CD4-positive, alpha-beta T cell treated with Interleukin-6 for 4 hours (primary cell): ENCODE results near the gene ATAD2B.
"Not testable (repeated sequence)": the region's sequence is repeated elsewhere in the genome, so short reads cannot be mapped to it uniquely, and the experiment has no call there.

ENCODE experiments used
- DNase-seq: peaks from one replicate; pipeline ENCODE4 v3.0.0-alpha.2; 2020; ENCODE audit warnings: mixed read lengths

Gene ATAD2B

DNA sequence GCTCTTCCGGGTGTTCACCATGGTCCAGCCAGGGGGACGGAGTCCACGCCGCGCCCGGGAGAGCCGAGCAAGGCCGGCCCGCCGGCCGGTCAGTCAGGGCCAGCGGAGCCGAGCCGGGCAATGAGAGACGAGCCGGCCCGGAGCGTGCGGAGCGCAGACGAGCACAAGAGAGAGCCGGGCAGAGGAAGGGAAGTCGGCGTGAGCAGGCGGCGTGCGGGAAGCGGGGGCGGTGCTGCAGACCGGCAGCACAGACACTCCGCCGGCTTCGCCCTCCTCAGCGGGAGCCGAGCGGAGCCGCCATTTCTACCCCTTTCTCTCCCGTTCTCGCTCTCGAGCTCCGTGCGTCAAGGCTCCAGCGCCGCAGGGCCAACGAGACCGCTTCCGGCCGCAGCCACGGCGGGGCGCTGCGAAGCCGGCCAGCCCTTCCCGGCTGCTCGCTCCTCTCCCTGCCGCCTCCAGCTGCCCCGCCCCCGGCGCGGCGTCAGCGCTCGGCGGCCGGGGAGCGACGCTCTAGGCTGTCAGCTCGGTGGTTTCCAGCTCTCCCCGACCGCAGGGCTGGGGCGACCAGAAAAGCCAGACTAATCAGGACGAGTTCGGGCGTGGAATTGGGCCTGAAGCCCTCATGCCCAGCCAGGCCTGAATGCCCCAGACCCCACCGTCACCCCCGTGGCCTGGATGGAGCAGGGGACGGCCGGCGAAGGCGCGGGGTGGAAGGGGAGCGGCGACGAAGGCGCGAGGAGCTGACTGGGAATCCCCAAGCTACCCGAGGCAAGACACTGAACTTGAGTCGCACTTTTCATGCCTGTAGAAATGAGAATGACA lies at the start of gene ATAD2B:
Gene ATAD2B, minus strand, starts transcription at position 374 of the 822 bp plus-strand sequence. Its CDS starts 353 bp downstream, at position 21.
- peak; percentile 93 for DNase-seq

DNA sequence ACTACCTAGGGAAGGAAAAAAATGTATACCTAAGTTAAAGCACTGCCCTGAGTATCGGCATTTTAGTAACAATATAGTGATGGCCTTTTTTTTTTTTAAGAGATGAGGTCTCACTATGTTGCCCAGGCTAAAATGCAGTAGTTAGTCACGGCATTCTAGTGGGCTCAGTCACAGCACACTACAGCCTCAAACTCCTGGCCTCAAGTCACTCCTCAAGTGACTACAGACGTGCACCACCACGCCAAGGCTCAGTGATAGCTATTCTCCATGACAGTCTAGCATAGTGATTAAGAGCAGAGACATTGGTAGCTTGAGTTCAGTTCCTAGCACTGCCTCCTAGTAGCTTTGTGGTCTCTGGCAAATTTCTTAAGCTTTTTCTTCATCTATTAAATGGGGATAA lies 40.9 kb upstream of the ATAD2B start:
- no peak for DNase-seq

DNA sequence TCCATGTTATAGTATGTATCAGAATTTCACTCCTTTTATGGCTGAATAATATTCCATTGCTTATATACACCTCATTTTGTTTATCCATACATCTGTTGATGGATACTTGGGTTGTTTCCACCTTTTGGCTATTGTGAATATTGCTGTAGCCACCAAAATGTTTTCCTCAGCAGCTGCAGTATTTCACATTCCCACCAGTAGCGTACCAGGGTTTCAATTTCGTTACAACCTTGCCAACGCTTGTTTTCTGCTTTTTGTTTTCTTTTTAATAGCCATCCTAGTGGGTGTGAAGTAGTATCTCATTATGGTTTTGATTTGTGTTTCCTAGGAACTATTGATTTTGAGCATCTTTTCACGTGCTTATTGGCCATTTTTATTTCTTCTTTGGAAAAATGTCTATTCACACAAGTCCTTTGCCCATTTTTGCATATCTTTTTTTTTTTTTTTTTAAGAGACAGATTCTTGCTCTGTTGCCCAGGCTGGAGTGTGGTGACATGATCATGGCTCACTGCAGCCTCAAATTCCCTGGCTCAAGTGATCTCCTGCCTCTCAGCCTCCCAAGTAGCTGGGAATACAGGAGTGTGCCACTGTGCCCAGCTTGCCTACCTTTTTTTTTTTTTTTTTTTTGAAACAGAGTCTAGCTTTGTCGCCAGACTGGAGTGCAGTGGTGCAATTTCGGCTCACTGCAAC lies 27.5 kb upstream of the ATAD2B start:
- no peak for DNase-seq

DNA sequence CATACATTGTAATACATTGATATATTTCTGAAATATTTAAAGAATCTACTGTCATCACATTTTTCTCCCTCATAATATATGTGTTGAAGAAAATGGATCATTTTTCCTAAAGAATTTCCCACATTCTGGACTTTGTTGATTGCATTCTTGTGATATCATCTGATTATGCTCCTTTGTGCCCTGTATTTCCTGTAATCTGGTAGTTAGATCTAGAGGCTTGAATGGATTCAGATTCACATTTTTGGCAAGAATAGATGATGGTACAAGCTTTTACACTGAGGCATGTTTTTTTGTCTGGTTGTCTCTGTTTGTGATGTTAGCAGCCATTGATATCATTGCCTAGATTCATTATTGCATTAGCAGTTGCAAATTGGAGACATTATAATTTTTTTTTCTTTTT lies 26.7 kb upstream of the ATAD2B start:
- DNase-seq: no peak

DNA sequence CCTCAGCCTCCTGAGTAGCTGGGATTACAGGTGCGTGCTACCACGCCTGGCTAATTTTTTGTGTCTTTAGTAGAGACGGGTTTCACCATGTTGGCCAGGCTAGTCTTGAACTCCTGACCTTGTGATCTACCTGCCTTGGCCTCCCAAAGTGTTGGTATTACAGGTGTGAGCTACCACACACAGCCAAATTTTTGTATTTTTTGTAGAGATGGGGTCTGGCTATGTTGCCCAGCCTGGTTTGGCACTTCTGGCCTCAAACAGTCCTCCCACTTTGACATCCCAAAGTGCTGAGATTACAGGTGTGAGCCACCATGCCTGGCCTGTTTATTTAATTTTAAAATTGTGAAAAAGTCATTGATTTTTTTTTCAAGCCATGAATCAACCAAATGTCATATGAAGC lies 25.6 kb upstream of the ATAD2B start:
- DNase-seq: not testable (repeated sequence)

DNA sequence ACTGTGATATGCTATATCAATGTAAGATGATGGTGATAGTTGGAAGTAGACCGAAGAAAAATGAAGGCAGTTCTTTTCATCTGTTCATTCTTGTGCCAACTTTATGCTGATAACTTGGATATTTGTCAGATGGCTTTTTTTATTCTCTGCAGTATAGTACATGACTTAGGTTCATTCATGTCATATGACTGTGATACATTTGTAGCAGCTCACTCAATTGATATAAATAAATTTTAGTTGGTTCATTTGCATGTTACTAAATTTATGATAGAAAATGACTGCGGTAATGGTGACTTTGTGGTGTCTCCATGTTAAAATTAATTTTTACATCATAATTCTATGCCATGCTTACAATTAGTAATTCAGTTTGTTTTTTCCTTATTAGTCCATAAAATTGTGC lies 20.4 kb upstream of the ATAD2B start:
- DNase-seq: no peak

DNA sequence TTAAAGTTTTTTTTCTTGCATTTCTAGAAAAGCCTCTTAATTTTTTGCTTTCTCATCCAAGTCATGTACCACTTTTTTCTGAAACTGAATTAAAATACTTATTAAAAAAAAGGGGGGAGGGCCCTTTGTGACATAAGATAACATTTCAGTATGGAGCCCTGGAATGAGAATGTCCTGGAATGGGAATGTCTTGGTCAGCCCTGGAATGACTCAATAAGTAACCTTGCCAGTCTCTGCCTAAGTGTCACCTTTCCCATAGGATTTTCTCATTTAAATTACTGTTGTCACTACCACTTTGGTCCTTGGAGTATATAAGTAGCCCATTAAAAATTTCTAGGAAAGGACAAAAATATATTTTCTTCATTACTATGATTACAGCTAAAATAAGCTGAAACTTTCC lies 18.1 kb upstream of the ATAD2B start:
- no peak for DNase-seq

DNA sequence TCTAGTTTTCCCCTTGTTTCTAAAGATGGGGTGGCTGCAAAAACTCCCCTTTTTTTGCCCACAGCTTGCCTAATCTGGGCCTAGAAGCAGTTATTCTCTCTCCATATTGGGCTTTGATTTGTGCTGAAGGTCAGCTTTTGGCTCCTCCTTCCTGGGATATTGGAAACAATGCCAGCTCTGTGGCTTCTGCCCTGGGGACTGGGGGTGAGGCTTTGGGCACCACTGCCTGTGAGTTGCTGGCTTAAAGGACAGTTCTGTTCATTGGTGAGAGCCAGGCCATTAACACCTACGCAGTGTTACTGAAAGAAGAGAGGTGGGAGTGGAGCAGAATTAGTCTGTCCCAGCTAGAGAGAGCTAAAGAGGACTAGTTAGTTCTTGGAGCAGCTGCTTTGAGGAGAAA lies 17.6 kb upstream of the ATAD2B start:
- no peak for DNase-seq

DNA sequence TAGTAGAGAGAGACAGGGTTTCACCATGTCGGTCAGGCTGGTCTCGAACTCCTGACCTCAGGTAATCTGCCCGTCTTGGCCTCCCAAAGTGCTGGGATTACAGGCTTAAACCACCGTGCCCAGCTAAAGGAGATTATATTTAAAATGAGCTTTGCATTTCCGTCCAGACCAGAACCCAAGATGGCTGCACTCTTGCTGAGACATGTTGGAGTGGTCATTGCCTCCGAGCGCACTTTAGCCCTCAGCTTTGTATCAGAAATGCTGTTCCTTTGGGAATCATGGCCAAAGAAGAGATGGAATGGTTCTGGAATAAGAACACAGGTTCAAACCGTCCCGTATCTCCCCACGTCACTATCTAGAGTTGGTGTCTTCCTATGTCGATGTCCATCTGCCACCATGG lies 16.7 kb upstream of the ATAD2B start:
- no peak for DNase-seq

DNA sequence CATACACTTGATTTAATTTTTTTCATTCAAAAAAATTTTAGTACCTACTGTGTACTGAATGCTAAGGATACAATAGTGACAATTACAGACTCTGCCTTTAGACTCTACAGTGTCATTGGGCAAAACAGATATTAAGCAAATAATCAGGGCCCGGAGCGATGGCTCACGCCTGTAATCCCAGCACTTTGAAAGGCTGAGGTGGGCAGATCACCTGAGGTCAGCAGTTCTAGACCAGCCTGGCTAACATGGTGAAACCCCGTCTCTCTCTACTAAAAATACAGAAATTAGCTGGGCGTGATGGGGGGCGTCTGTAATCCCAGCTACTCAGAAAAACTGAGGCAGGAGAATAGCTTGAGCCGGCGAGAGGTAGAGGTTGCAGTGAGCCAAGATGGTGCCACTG lies 14.7 kb upstream of the ATAD2B start:
- DNase-seq: no peak

DNA sequence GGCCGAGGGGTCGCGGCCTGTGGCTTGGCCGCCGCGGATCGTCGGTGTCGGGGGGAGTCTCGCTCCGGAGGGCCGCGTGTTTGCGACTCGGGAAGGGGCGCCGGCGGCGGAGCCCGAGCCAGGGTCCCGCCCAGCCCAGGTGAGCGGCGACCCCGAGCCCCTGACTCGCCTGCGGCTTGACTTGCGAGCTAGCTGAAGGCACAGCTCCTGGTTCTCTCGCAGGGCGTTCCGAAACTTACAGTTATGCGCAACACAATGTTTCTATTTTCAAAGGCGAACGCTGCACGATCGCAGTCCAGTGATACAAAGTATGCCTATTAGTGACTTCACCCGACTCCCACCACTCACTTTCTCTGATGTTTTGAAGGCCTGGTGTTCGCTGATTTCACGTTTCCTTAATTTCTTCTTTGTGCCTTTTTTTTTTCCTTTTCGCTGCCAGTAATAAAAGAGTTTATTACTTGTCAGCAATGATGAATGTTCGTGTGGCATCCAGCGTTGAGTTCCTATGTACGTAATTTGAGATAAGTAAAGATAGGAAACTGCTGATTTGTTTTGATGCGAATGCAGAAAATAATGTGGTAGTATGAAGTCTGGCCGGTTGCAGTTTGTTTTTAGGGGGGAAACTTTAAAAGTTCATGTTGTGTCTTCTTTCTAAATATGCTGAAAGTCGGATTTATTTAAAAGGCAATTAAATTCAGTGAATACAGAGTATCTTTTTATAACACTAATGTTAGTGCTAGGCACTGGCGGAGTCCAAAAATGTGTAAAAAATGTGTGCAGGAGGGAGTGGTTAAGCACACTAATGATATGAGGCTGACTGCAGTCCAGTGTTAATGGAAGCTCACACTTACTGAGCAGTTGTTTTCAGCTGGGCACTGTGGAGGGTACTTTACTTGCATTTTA lies 14.0 kb upstream of the ATAD2B start:
- peak; percentile 58 for DNase-seq

DNA sequence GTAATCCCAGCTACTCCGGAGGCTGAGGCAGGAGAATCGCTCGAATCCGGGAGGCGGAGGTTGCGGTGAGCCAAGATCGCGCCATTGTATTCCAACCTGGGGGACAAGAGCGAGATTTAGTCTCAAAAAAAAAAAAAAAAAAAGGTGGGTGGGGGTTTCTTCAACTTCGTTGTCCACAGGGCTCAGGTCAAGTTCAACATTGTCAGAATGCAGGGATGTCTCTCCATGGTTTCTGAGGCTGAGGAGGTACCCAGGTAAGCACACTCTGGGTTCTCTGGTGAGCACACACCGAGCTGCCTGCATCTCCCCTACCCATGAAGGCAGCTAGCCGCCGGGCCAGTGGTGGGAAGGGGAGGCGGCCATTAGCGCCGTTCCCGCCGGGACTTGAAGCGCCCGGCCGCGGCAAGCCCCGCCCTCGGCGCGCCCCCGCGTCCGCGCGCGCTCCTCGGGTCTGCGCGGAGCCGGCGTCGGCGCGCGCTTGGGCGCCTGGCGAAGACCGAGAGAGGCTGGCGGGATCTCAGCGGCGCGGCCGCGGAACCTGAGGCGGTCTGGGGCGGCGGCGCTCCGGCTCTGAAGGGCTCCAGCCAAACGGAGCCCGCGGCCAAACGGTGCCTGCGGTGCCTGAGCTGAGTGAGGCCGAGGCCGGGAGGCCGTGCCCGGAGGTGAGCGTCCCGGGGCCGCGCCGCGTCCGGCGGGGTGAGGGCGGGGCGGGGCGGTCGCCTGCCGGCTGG lies 13.2 kb upstream of the ATAD2B start, which contains the start of gene UBXN2A:
Gene UBXN2A, plus strand, starts transcription at position 477 of the 731 bp plus-strand sequence. CDS start 17,852 bp downstream, outside the sequence.
- DNase-seq: peak; percentile 80

DNA sequence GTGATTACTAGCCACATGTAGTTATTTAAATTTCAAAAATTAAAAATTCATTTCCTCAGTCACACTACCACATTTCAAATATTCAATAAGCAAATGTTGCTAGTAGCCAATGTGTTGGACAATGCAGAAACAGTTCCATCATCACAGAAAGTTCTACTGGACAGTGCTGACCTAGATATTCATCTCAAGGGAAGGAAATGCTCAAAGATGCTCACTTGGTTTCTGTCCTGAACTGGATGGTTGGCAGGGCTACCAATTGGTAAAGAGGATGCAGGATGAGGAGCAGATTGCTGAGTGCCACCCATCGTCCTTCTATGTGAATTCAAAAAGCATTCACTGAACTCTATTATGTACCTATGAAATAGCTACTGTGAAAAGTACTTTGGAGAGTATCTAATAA lies 7.3 kb upstream of the ATAD2B start:
- DNase-seq: no peak

DNA sequence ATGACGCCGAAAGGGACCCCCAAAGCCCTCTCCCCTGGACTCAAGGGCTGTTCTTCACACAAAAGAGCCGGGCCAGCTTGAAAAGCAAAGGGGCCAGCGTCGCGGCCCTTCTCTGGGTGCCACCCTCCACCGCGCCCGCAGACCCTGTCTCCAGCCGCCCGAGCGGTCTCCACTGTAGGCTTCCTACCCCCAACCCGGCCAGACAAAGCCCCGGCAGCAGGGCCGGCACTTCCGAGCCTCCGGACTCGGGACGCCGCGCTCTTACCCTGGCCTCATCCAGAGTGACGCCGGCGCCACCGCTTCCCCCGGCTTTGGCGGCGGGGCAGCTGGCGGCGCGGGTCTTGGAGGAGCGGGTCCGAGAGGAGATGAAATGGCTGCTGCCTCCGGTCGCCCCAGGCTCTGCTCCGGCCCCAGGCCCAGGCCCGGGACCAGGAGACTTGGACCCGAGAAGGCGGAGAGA lies 603 bp downstream of the ATAD2B start:
- peak; percentile 27 for DNase-seq

DNA sequence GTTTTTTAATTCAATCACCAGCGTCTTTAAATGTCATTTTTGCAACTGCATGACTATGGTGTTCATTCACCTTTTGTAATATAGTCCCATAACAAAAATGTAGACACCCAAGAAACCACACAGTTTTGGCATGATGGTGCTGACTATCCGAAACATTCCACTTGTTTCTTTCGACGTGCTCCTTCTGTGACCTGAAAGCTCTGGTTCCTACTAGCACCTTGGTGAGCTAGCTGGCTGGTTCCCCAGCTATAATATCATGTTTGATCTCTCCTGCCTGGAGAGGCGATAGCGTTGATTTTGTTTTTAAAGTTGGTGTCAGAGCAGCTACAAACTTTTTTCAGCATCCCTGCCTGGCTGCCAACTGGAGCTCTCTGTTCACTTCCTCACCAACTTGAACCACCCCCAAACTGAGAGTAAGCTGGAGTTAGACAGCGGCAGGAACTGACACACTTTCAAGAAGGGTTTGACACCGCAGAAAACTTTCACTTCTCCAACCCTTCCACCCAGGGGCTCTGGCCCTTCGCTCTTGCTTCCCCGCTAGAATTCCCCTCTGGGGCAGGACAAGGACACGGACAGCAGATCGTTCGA lies 1.1 kb downstream of the ATAD2B start:
- peak; percentile 68 for DNase-seq

DNA sequence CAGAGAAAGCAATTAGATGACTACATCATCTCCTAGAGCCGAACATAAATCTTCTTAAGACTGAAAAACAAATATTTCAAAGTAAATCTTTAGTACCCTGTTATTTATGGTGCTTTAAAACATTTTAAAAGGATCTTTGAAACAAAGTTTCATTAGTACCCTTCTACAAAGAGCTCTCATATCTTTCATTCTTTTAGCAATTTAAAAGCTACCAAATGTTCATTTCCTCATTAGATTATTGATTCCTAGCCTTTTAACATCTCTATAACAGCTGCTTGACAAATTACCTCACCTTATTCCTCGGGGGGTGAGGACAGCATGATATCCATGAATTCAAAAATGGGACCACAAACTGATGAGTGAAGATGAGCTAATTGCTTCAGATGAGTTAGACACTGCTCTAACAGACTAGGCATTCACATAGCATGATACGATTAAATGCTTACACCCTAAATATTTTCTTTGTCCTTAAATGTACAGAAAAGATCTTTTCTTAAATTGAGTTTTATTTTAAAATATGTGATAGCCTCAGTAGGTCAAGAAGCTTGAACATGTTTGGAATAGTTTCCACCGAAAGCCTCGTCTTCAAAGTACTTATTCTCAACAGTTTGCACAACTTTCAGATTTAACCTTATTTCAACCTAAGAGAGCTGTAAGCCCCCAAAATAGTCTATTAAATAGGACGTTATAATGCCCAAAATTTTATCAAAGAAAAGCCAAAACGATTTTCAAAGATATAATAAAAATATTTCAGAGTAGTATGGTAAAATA lies 2.1 kb downstream of the ATAD2B start:
- DNase-seq: no peak

DNA sequence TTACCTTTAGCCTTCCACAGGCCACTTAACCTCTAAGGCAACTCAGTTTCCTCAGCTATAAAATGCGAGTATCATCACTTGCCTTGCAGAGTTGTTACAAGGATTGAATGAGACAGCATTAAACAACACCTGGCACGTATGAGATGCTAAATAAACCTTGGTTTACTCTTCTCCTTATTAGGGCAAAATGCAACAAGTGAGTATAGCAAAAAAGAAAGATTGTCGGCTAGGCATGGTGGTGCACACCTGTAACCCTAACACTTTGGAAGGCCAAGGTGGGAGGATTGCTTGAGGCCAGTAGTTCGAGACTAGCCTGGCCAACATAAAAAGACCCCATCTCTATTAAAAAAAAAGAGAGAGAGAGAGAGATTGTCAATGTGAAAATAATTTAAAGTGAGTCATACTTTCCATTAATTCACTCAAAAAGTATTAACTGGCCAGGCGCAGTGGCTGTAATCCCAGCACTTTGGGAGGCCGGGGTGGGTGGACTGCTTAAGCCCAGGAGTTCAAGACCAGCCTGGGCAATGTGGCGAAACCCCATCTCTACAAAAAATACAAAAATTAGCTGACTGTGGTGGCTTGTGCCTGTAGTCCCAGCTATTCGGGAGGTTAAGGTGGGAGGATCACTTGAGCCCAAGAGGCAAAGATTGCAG lies 8.0 kb downstream of the ATAD2B start:
- no peak for DNase-seq

DNA sequence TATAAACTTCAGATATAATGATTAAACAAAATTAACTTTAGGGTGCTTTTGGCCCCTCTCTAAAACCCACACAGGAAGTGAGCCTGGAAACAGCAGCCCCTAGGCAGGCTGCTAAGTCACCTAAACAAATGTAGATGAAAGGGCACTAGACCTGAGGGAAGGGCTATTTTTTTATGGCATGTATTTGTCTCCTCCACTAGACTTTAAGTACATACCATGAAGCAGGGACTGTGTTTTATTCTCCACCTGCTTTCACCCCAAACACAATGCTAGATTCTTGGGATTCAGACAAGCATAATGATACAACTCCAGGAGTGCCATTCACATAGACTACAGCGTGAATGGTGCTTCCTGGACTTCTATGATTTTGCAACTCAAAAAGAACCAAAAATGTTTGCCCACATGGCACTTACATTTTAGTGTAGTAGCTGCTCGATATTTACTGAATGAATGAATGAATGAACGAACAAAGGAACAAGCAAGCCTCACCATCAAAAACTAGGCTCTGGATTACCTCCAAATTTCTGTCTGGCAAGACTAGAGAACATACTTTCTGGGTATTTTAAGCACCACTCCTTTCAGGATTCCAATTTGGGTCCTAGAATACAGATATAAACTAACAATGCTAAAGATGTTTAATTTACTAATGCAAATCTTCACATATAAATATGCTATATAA lies 10.1 kb downstream of the ATAD2B start:
- DNase-seq: peak; percentile 27

DNA sequence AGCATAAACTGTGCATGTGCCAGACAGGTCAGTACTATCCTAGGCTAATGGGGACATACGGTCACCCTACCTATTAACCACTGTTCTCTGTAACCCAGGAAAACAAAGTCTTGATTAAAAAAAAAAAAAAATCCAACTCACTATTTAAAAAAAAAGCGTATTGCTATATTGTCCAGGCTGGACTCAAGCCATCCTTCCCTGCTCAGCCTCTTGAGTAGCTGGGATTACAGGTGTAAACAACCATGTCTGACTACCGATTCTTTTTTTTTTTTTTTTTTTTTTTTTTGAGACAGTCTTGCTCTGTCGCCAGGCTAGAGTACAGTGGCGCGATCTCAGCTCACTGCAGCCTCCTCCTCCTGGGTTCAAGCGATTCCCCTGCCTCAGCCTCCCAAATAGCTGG lies 11.6 kb downstream of the ATAD2B start:
- no peak for DNase-seq

DNA sequence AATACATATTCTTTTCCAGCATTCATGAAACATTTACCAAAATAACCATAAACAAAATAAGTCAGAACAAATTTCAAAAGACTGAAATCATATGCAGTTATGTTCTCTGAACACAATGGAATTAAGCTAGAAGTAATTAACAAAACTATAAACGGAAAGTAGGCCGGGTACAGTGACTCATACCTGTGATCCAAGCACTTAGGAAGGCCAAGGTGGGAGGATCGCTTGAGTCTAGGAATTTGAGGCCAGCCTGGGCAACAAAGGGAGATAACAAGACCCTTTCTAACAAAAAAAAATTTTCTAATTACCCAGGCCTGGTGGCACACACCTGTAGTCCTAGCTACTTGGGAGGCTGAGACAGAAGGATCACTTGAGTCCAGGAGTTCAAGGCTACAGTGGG lies 14.9 kb downstream of the ATAD2B start:
- no peak for DNase-seq
